GM23338 (cell line): ENCODE results near the gene C1QTNF8. TPM values are rescaled to one million over a fixed set of nuclear protein-coding genes. Genes with fewer than 3 reads are reported as not detected.

ENCODE experiments used
- ATAC-seq: fragments of 200-7000 bp; cut with Tn5 transposase; 3 replicates; pipeline ENCODE4 v1.9.1; 2020
- DNase-seq: peaks from one replicate; pipeline ENCODE4 v3.0.0-alpha.2; 2015; ENCODE audit warnings: low spot score
- H2AFZ ChIP-seq: fragments of 200-600 bp; sonication (generic); 2 replicates; pipeline ENCODE4 v1.8.0; 2016; ENCODE audit warnings: antibody characterized with exemption, mild to moderate bottlenecking, moderate library complexity
- H3F3A ChIP-seq: fragments of 200-600 bp; sonication (generic); replicated peaks from 2 replicates; pipeline ENCODE4 v1.8.0; 2017; ENCODE audit warnings: antibody characterized with exemption, mixed run types, low read depth
- H3K27ac ChIP-seq: fragments of 200-600 bp; sonication (generic); 2 replicates; pipeline ENCODE4 v1.6.1; 2016; ENCODE audit warnings: low read depth
- H3K27me3 ChIP-seq: fragments of 200-600 bp; sonication (generic); 2 replicates; pipeline ENCODE4 v1.8.0; 2016; ENCODE audit warnings: mild to moderate bottlenecking, mixed run types, moderate library complexity; ENCODE audit not compliant: insufficient read depth
- H3K36me3 ChIP-seq: fragments of 200-600 bp; sonication (generic); 2 replicates; pipeline ENCODE4 v1.8.0; 2016; ENCODE audit warnings: mild to moderate bottlenecking; ENCODE audit not compliant: insufficient read depth
- H3K4me1 ChIP-seq: fragments of 200-600 bp; sonication (generic); 2 replicates; pipeline ENCODE4 v1.8.0; 2016; ENCODE audit warnings: mild to moderate bottlenecking, moderate library complexity; ENCODE audit not compliant: insufficient read depth
- H3K4me2 ChIP-seq: fragments of 200-600 bp; sonication (generic); 2 replicates; pipeline ENCODE4 v1.7.1; 2017; ENCODE audit warnings: mixed run types
- H3K4me3 ChIP-seq: fragments of 200-600 bp; sonication (generic); 2 replicates; pipeline ENCODE4 v1.6.1; 2016; ENCODE audit warnings: mixed run types
- H3K79me2 ChIP-seq: fragments of 200-600 bp; sonication (generic); replicated peaks from 2 replicates; pipeline ENCODE4 v1.8.0; 2017; ENCODE audit warnings: mild to moderate bottlenecking; ENCODE audit not compliant: insufficient read depth
- H3K9me2 ChIP-seq: fragments of 200-600 bp; sonication (generic); 2 replicates; pipeline ENCODE4 v1.8.0; 2017; ENCODE audit not compliant: insufficient read depth
- H4K20me1 ChIP-seq: fragments of 200-600 bp; sonication (generic); replicated peaks from 2 replicates; pipeline ENCODE4 v1.8.0; 2017; ENCODE audit warnings: mild to moderate bottlenecking; ENCODE audit not compliant: insufficient read depth
- H3K27ac Mint-ChIP-seq: 2 replicates; pipeline ENCODE4 v1.8.0; 2020; ENCODE audit warnings: inconsistent platforms, mild to moderate bottlenecking, moderate library complexity, mixed read lengths
- H3K27me3 Mint-ChIP-seq: 3 replicates; pipeline ENCODE4 v1.8.0; 2022; ENCODE audit warnings: low read depth, mild to moderate bottlenecking, moderate library complexity, mixed read lengths, inconsistent platforms; ENCODE audit not compliant: insufficient read depth, poor library complexity
- H3K36me3 Mint-ChIP-seq: 3 replicates; pipeline ENCODE4 v1.8.0; 2021; ENCODE audit warnings: low read depth, mild to moderate bottlenecking, inconsistent platforms, moderate library complexity, mixed read lengths
- H3K4me1 Mint-ChIP-seq: 3 replicates; pipeline ENCODE4 v1.8.0; 2020; ENCODE audit warnings: mild to moderate bottlenecking, inconsistent platforms, mixed read lengths
- H3K4me3 Mint-ChIP-seq: 3 replicates; pipeline ENCODE4 v1.8.0; 2021; ENCODE audit warnings: moderate library complexity, mild to moderate bottlenecking, inconsistent platforms, mixed read lengths
- H3K9me3 Mint-ChIP-seq: 3 replicates; pipeline ENCODE4 v1.8.0; 2020; ENCODE audit warnings: moderate library complexity, mild to moderate bottlenecking, inconsistent platforms, mixed read lengths
- CREB1 ChIP-seq: fragments of 250-450 bp; sonication (Bioruptor Pico); IDR thresholded peaks from 2 replicates; pipeline ENCODE4 v1.5.0; 2020; ENCODE audit warnings: low read depth, mild to moderate bottlenecking, moderate library complexity
- EZH2 ChIP-seq: fragments of 200-600 bp; sonication (generic); IDR thresholded peaks from one replicate; pipeline ENCODE4 v1.8.0; 2017; ENCODE audit warnings: antibody characterized with exemption, mild to moderate bottlenecking, low read depth; ENCODE audit not compliant: unreplicated experiment
- EZH2phosphoT487 ChIP-seq: fragments of 200-600 bp; sonication (generic); IDR thresholded peaks from one replicate; pipeline ENCODE4 v1.8.1; 2018; ENCODE audit warnings: antibody characterized with exemption; ENCODE audit not compliant: unreplicated experiment
- JUNB ChIP-seq: IDR thresholded peaks from one replicate; pipeline ENCODE4 v1.6.1; 2016; ENCODE audit warnings: antibody characterized with exemption; ENCODE audit not compliant: unreplicated experiment
- NANOG ChIP-seq: IDR thresholded peaks from 2 replicates; pipeline ENCODE4 v1.6.1; 2016; ENCODE audit warnings: antibody characterized with exemption, borderline replicate concordance
- POLR2AphosphoS5 ChIP-seq: IDR thresholded peaks from 2 replicates; pipeline ENCODE4 v1.6.1; 2016; ENCODE audit warnings: antibody characterized with exemption, low read depth
- STAT1 ChIP-seq: IDR thresholded peaks from one replicate; pipeline ENCODE4 v1.6.1; 2016; ENCODE audit warnings: antibody characterized with exemption; ENCODE audit not compliant: unreplicated experiment
- ZNF114 ChIP-seq: fragments of 250-450 bp; sonication (Bioruptor Pico); IDR thresholded peaks from 2 replicates; pipeline ENCODE4 v1.5.0; 2020; ENCODE audit warnings: mild to moderate bottlenecking, moderate library complexity
- ZNF331 ChIP-seq: fragments of 250-450 bp; sonication (Bioruptor Pico); IDR thresholded peaks from 2 replicates; pipeline ENCODE4 v1.5.0; 2020; ENCODE audit warnings: low read depth, mild to moderate bottlenecking, moderate library complexity
- ZNF462 ChIP-seq: fragments of 250-450 bp; sonication (Bioruptor Pico); IDR thresholded peaks from 2 replicates; pipeline ENCODE4 v1.5.0; 2020; ENCODE audit warnings: mild to moderate bottlenecking, moderate library complexity
- polyA plus RNA-seq: library from polyadenylated mRNA; unstranded; fragments of >200 nt; fragmentation: Nextera tagmentation; extraction: Ambion mirVana; gene quantifications from 2 replicates; pipeline ENCODE4 v1.2.1, GENCODE V29; 2016
- total RNA-seq: library from RNA; depleted of rRNA; stranded (reverse); fragments of >200 nt; shearing (Covaris generic); gene quantifications from 2 replicates; pipeline ENCODE4 v1.2.3, GENCODE V29; 2014
- TF ChIP-seq, protein P1 (sequence below), 2 experiments: fragments of 200-600 bp in 1 of 2; sonication (generic) in 1 of 2; conservative IDR thresholded peaks; 2 replicates each; pipeline versions ENCODE4 v1.5.1 to v1.6.1; 2016 to 2017; ENCODE audit warnings: antibody characterized with exemption in 2 of 2, low read depth in 2 of 2, mild to moderate bottlenecking in 2 of 2, moderate library complexity in 1 of 2
- TF ChIP-seq, protein P2 (sequence below): IDR thresholded peaks from 2 replicates; pipeline ENCODE4 v1.6.1; 2016; ENCODE audit warnings: antibody characterized with exemption
- TF ChIP-seq, protein P3 (sequence below): IDR thresholded peaks from one replicate; pipeline ENCODE4 v1.6.1; 2018; ENCODE audit warnings: antibody characterized with exemption; ENCODE audit not compliant: unreplicated experiment

Gene C1QTNF8
- total and polyA plus RNA-seq, 2 experiments from 2014 or later = not detected

GRCh38 chr16:1090620-1091587, 5.1 kb downstream of the C1QTNF8 start:
- peaks cover 4% of the 10 kb centered on the region; the same call in 2 of the 3 replicates for H3K36me3 Mint-ChIP-seq
- no peaks in the 10 kb centered on the region for H4K20me1 ChIP-seq
- no peaks in the 10 kb centered on the region for H3K9me2 ChIP-seq
- no peak overlapping the region for H3K4me2 ChIP-seq
- H3K27ac Mint-ChIP-seq = no peak overlapping the region
- H3K27me3 Mint-ChIP-seq = peaks cover 14% of the 10 kb centered on the region
- H3K4me1 Mint-ChIP-seq = no peaks in the 10 kb centered on the region
- no peaks in the 10 kb centered on the region for H3K27me3 ChIP-seq
- H3K4me3 ChIP-seq = no peak overlapping the region
- H3K79me2 ChIP-seq = no peaks in the 10 kb centered on the region
- no peak overlapping the region for H3K4me3 Mint-ChIP-seq
- no peak for DNase-seq
- TF ChIP-seq ZNF462 (no peak), NANOG (no peak), ZNF331 (CRISPR knock-in tag) (no peak), JUNB (no peak), ZNF114 (no peak), EZH2 (no peak), EZH2phosphoT487 (no peak), POLR2AphosphoS5 (no peak), STAT1 (no peak), CREB1 (CRISPR knock-in tag) (no peak)
- TF ChIP-seq, protein P1, sequence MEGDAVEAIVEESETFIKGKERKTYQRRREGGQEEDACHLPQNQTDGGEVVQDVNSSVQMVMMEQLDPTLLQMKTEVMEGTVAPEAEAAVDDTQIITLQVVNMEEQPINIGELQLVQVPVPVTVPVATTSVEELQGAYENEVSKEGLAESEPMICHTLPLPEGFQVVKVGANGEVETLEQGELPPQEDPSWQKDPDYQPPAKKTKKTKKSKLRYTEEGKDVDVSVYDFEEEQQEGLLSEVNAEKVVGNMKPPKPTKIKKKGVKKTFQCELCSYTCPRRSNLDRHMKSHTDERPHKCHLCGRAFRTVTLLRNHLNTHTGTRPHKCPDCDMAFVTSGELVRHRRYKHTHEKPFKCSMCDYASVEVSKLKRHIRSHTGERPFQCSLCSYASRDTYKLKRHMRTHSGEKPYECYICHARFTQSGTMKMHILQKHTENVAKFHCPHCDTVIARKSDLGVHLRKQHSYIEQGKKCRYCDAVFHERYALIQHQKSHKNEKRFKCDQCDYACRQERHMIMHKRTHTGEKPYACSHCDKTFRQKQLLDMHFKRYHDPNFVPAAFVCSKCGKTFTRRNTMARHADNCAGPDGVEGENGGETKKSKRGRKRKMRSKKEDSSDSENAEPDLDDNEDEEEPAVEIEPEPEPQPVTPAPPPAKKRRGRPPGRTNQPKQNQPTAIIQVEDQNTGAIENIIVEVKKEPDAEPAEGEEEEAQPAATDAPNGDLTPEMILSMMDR (conservative IDR thresholded peaks at IDR 0.05; ENCODE audit: low read depth in 2 of 2) = no peak
- TF ChIP-seq, protein P2, sequence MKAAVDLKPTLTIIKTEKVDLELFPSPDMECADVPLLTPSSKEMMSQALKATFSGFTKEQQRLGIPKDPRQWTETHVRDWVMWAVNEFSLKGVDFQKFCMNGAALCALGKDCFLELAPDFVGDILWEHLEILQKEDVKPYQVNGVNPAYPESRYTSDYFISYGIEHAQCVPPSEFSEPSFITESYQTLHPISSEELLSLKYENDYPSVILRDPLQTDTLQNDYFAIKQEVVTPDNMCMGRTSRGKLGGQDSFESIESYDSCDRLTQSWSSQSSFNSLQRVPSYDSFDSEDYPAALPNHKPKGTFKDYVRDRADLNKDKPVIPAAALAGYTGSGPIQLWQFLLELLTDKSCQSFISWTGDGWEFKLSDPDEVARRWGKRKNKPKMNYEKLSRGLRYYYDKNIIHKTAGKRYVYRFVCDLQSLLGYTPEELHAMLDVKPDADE = no peak
- TF ChIP-seq, protein P3, sequence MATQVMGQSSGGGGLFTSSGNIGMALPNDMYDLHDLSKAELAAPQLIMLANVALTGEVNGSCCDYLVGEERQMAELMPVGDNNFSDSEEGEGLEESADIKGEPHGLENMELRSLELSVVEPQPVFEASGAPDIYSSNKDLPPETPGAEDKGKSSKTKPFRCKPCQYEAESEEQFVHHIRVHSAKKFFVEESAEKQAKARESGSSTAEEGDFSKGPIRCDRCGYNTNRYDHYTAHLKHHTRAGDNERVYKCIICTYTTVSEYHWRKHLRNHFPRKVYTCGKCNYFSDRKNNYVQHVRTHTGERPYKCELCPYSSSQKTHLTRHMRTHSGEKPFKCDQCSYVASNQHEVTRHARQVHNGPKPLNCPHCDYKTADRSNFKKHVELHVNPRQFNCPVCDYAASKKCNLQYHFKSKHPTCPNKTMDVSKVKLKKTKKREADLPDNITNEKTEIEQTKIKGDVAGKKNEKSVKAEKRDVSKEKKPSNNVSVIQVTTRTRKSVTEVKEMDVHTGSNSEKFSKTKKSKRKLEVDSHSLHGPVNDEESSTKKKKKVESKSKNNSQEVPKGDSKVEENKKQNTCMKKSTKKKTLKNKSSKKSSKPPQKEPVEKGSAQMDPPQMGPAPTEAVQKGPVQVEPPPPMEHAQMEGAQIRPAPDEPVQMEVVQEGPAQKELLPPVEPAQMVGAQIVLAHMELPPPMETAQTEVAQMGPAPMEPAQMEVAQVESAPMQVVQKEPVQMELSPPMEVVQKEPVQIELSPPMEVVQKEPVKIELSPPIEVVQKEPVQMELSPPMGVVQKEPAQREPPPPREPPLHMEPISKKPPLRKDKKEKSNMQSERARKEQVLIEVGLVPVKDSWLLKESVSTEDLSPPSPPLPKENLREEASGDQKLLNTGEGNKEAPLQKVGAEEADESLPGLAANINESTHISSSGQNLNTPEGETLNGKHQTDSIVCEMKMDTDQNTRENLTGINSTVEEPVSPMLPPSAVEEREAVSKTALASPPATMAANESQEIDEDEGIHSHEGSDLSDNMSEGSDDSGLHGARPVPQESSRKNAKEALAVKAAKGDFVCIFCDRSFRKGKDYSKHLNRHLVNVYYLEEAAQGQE = no peak
- no peaks in the 10 kb centered on the region for H3K36me3 ChIP-seq
- ATAC-seq = no peak
- no peak overlapping the region for H2AFZ ChIP-seq
- H3K9me3 Mint-ChIP-seq = peaks cover 8% of the 10 kb centered on the region
- no peaks in the 10 kb centered on the region for H3K4me1 ChIP-seq
- H3F3A ChIP-seq = no peaks in the 10 kb centered on the region
- no peak overlapping the region for H3K27ac ChIP-seq
